Liver (tissue), 9 donors: ENCODE results near the gene SLC25A22. TPM values are rescaled to one million over a fixed set of nuclear protein-coding genes. Genes with fewer than 3 reads are reported as not detected.

ENCODE experiments used
- DNase-seq: peaks from one replicate; pipeline ENCODE4 v3.0.0-alpha.2; 2017; ENCODE audit warnings: low spot score
- H3K27ac ChIP-seq, 2 donors: one replicate each; pipeline ENCODE4 v1.7.0; 2013; ENCODE audit warnings: inconsistent platforms in 2 of 2, low read length in 2 of 2, control low read depth in 1 of 2, low read depth in 1 of 2, mild to moderate bottlenecking in 1 of 2
- H3K27me3 ChIP-seq, 4 donors: one replicate each; pipeline versions ENCODE4 v1.6.1 to v1.7.0; 2013; ENCODE audit warnings: low read length in 3 of 4, inconsistent platforms in 1 of 4, mild to moderate bottlenecking in 1 of 4, moderate library complexity in 1 of 4; ENCODE audit not compliant: control insufficient read depth in 4 of 4, insufficient read depth in 4 of 4
- H3K36me3 ChIP-seq, 4 donors: one replicate each; pipeline versions ENCODE4 v1.6.1 to v1.7.0; 2013; ENCODE audit warnings: low read length in 3 of 4, mild to moderate bottlenecking in 3 of 4, low read depth in 1 of 4, moderate library complexity in 1 of 4; ENCODE audit not compliant: control insufficient read depth in 4 of 4, insufficient read depth in 3 of 4
- H3K4me1 ChIP-seq, 4 donors: one replicate each; pipeline versions ENCODE4 v1.6.1 to v1.7.0; 2013; ENCODE audit warnings: low read length in 3 of 4, mild to moderate bottlenecking in 3 of 4, moderate library complexity in 1 of 4; ENCODE audit not compliant: control insufficient read depth in 4 of 4, insufficient read depth in 4 of 4
- H3K4me3 ChIP-seq, 3 donors: one replicate each; pipeline versions ENCODE4 v1.6.1 to v1.7.0; 2013; ENCODE audit warnings: low read length in 3 of 3, control low read depth in 1 of 3, low read depth in 1 of 3, mild to moderate bottlenecking in 1 of 3
- H3K9ac ChIP-seq, 2 donors: one replicate each; pipeline ENCODE4 v1.7.0; 2013; ENCODE audit warnings: low read length in 2 of 2, mild to moderate bottlenecking in 2 of 2, moderate library complexity in 2 of 2, control low read depth in 1 of 2, low read depth in 1 of 2
- H3K9me3 ChIP-seq, 4 donors: one replicate each; pipeline versions ENCODE4 v1.6.1 to v1.7.0; 2013; ENCODE audit warnings: low read length in 3 of 4; ENCODE audit not compliant: control insufficient read depth in 4 of 4
- CTCF ChIP-seq: fragments of 150-350 bp; IDR thresholded peaks from 2 replicates; pipeline ENCODE4 v1.5.1; 2017; ENCODE audit warnings: improper control_type of control experiment, low read depth, low read length; ENCODE audit not compliant: missing input control
- EGR1 ChIP-seq, 2 donors: IDR thresholded peaks; 2 replicates each; pipeline ENCODE4 v1.6.1; 2016 to 2018; ENCODE audit warnings: antibody characterized with exemption in 2 of 2, low read depth in 2 of 2
- FOXA1 ChIP-seq: IDR thresholded peaks from 2 replicates; pipeline ENCODE4 v1.6.1; 2016; ENCODE audit warnings: antibody characterized with exemption
- FOXA2 ChIP-seq: IDR thresholded peaks from 2 replicates; pipeline ENCODE4 v1.6.1; 2016; ENCODE audit warnings: antibody characterized with exemption
- HNF4A ChIP-seq, 2 donors: conservative IDR thresholded peaks; 2 replicates each; pipeline ENCODE4 v1.6.1; 2016; ENCODE audit warnings: antibody characterized with exemption in 2 of 2, mild to moderate bottlenecking in 2 of 2
- NR2F2 ChIP-seq: IDR thresholded peaks from 2 replicates; pipeline ENCODE4 v1.6.1; 2016; ENCODE audit warnings: antibody characterized with exemption
- RAD21 ChIP-seq, 2 donors: IDR thresholded peaks; 2 replicates each; pipeline ENCODE4 v1.6.1; 2016; ENCODE audit warnings: antibody characterized with exemption in 2 of 2, mild to moderate bottlenecking in 2 of 2
- SP1 ChIP-seq: IDR thresholded peaks from 2 replicates; pipeline ENCODE4 v1.6.1; 2018; ENCODE audit warnings: antibody characterized with exemption, mild to moderate bottlenecking
- TAF1 ChIP-seq: conservative IDR thresholded peaks from 2 replicates; pipeline ENCODE4 v1.6.1; 2016; ENCODE audit warnings: antibody characterized with exemption, mild to moderate bottlenecking
- ZBTB33 ChIP-seq: IDR thresholded peaks from 2 replicates; pipeline ENCODE4 v1.6.1; 2016; ENCODE audit warnings: antibody characterized with exemption
- whole genome bisulfite sequencing: extraction: QIAGEN DNeasy Blood & Tissue Kit; methylation state at CpG from one replicate; pipeline ENCODE4 v1.1.7; 2013; 5-methylcytosine and 5-hydroxymethylcytosine counted together
- polyA plus RNA-seq, 2 donors: library from polyadenylated mRNA; stranded (reverse) in 1 of 2; unstranded in 1 of 2; fragments of 200-250 nt in 1 of 2; fragments of >200 nt in 1 of 2; fragmentation: Nextera tagmentation in 1 of 2; extraction: Ambion mirVana in 1 of 2; gene quantifications; one replicate each; pipeline versions ENCODE4 v1.2.1 to v1.2.3, GENCODE V29; 2013 to 2015
- total RNA-seq, 2 donors: library from RNA; depleted of rRNA; stranded (reverse); fragments of >200 nt; gene quantifications; one replicate each; pipeline ENCODE4 v1.2.3, GENCODE V29; 2014
- TF ChIP-seq, protein P1 (sequence below): IDR thresholded peaks from 2 replicates; pipeline ENCODE4 v1.6.1; 2016; ENCODE audit warnings: antibody characterized with exemption
- TF ChIP-seq, protein P2 (sequence below): IDR thresholded peaks from 2 replicates; pipeline ENCODE4 v1.6.1; 2016; ENCODE audit warnings: antibody characterized with exemption, mild to moderate bottlenecking
- donor health status: healthy.
- donor health status: healthy.
- donor health status: healthy.
- donor health status: healthy.
- donor health status: healthy.

The SLC25A22 gene
- total and polyA plus RNA-seq, 4 donors, result 5.3 to 26.8 (median 12.1) TPM

DNA sequence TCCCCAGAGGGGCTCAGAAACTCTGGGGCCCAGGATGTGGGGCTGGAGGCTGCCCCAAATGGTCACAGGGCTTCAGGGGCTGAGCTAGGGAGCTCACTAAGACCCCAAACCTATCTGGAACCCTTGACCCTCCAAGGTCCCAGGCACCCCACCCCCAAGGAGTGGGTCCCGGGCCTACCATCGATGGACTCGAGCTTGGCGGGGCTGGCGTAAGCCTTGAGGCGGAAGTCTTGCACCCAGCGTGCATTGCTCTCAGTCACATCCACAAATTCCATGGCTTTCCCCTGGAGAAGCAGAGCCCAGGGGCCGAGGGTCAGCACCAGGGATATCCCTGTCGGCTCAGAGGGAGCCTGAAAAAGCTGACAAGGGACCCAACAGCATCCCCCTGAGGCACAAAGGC is 24.3 kb downstream of the SLC25A22 start:
- Histone ChIP-seq H3K27me3 (no peaks in the 10 kb centered on the region), H3K9ac (no peak overlapping the region), H3K9me3 (no peaks in the 10 kb centered on the region), H3K36me3 (peaks cover 5 to 25% (median 12%) of the 10 kb centered on the region in 4 donors), H3K4me3 (no peak overlapping the region), H3K4me1 (peaks cover 10 to 26% (median 15%) of the 10 kb centered on the region in 4 donors), H3K27ac (no peak overlapping the region)
- no peak for DNase-seq
- WGBS, result 94% methylated on average over 9 of the region's 9 CpGs
- TF ChIP-seq EGR1 (IDR thresholded peaks at IDR 0.05; ENCODE audit: low read depth in 2 of 2) (no peak), FOXA1 (no peak), SP1 (no peak), ZBTB33 (no peak), RAD21 (IDR thresholded peaks at IDR 0.05) (no peak), CTCF (no peak), HNF4A (conservative IDR thresholded peaks at IDR 0.05) (no peak), NR2F2 (no peak), FOXA2 (no peak), TAF1 (no peak)
- TF ChIP-seq, protein P1, sequence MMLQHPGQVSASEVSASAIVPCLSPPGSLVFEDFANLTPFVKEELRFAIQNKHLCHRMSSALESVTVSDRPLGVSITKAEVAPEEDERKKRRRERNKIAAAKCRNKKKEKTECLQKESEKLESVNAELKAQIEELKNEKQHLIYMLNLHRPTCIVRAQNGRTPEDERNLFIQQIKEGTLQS, result no peak
- TF ChIP-seq, protein P2, sequence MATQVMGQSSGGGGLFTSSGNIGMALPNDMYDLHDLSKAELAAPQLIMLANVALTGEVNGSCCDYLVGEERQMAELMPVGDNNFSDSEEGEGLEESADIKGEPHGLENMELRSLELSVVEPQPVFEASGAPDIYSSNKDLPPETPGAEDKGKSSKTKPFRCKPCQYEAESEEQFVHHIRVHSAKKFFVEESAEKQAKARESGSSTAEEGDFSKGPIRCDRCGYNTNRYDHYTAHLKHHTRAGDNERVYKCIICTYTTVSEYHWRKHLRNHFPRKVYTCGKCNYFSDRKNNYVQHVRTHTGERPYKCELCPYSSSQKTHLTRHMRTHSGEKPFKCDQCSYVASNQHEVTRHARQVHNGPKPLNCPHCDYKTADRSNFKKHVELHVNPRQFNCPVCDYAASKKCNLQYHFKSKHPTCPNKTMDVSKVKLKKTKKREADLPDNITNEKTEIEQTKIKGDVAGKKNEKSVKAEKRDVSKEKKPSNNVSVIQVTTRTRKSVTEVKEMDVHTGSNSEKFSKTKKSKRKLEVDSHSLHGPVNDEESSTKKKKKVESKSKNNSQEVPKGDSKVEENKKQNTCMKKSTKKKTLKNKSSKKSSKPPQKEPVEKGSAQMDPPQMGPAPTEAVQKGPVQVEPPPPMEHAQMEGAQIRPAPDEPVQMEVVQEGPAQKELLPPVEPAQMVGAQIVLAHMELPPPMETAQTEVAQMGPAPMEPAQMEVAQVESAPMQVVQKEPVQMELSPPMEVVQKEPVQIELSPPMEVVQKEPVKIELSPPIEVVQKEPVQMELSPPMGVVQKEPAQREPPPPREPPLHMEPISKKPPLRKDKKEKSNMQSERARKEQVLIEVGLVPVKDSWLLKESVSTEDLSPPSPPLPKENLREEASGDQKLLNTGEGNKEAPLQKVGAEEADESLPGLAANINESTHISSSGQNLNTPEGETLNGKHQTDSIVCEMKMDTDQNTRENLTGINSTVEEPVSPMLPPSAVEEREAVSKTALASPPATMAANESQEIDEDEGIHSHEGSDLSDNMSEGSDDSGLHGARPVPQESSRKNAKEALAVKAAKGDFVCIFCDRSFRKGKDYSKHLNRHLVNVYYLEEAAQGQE, result no peak

GRCh38 chr11:773425-773824 is 24.7 kb downstream of the SLC25A22 start:
- no peak overlapping the region for H3K27ac ChIP-seq
- WGBS, result 93% methylated on average over 5 of the region's 5 CpGs
- H3K27me3 ChIP-seq, result no peaks in the 10 kb centered on the region
- H3K9me3 ChIP-seq, result no peaks in the 10 kb centered on the region
- no peak overlapping the region for H3K4me3 ChIP-seq
- TF ChIP-seq HNF4A (conservative IDR thresholded peaks at IDR 0.05) (no peak), NR2F2 (no peak)
- peaks cover 7 to 22% (median 12%) of the 10 kb centered on the region in 4 donors for H3K4me1 ChIP-seq
- peaks cover 5 to 25% (median 12%) of the 10 kb centered on the region in 4 donors for H3K36me3 ChIP-seq
- no peak overlapping the region for H3K9ac ChIP-seq
- DNase-seq, result no peak
